CD14-positive monocyte (primary cell): ENCODE data around the gene SH3BP5. TPM values are rescaled to one million over a fixed set of nuclear protein-coding genes. Genes with fewer than 3 reads are reported as not detected.

Experiments
- DNase-seq, 3 donors: peaks; one replicate each; pipeline ENCODE4 v3.0.0-alpha.2; 2011 to 2022
- H2AFZ ChIP-seq: 2 replicates; pipeline ENCODE4 v1.6.0; 2012; ENCODE audit warnings: mild to moderate bottlenecking, low read depth, low read length, inconsistent platforms; ENCODE audit not compliant: insufficient read depth, poor library complexity, severe bottlenecking
- H3K27ac ChIP-seq, 2 donors: 1 replicate in 1 of 2; 2 replicates in 1 of 2; pipeline ENCODE4 v1.5.1; 2012 to 2013; ENCODE audit warnings: low read length in 2 of 2, control low read depth in 1 of 2, inconsistent platforms in 1 of 2, low read depth in 1 of 2, mild to moderate bottlenecking in 1 of 2
- H3K27me3 ChIP-seq, 2 donors: one replicate each; pipeline versions ENCODE4 v1.6.0 to v1.6.1; 2011 to 2013; ENCODE audit warnings: low read length in 2 of 2; ENCODE audit not compliant: control insufficient read depth in 2 of 2, insufficient read depth in 2 of 2
- H3K36me3 ChIP-seq, 2 donors: replicated peaks in 1 of 2; 1 replicate in 1 of 2; 2 replicates in 1 of 2; pipeline versions ENCODE4 v1.5.1 to v1.6.1; 2012 to 2013; ENCODE audit warnings: low read length in 2 of 2, control low read depth in 1 of 2, inconsistent platforms in 1 of 2, mild to moderate bottlenecking in 1 of 2; ENCODE audit not compliant: insufficient read depth in 2 of 2, control insufficient read depth in 1 of 2
- H3K4me1 ChIP-seq, 2 donors: 1 replicate in 1 of 2; 2 replicates in 1 of 2; pipeline versions ENCODE4 v1.5.1 to v1.6.1; 2012 to 2013; ENCODE audit warnings: low read length in 2 of 2, control low read depth in 1 of 2, inconsistent platforms in 1 of 2, mild to moderate bottlenecking in 1 of 2, moderate library complexity in 1 of 2; ENCODE audit not compliant: insufficient read depth in 2 of 2, control insufficient read depth in 1 of 2
- H3K4me2 ChIP-seq: replicated peaks from 2 replicates; pipeline ENCODE3; 2012; ENCODE audit warnings: low read length, moderate library complexity, mild to moderate bottlenecking; ENCODE audit not compliant: poor library complexity, severe bottlenecking; ENCODE audit errors: extremely low read depth
- H3K4me3 ChIP-seq, 3 experiments: fragments of 200-600 bp in 1 of 3; sonication (generic) in 1 of 3; replicated peaks in 1 of 3; 1 replicate in 2 of 3; 2 replicates in 1 of 3; pipeline ENCODE4 v1.5.1; 2011 to 2013; ENCODE audit warnings: low read length in 3 of 3, mild to moderate bottlenecking in 3 of 3, control low read depth in 2 of 3, low read depth in 2 of 3, inconsistent platforms in 1 of 3, moderate library complexity in 1 of 3
- H3K79me2 ChIP-seq: 2 replicates; pipeline ENCODE4 v1.6.0; 2012; ENCODE audit warnings: mild to moderate bottlenecking, control low read depth, inconsistent platforms, low read length, moderate library complexity; ENCODE audit not compliant: insufficient read depth
- H3K9ac ChIP-seq: 2 replicates; pipeline ENCODE4 v1.6.0; 2017; ENCODE audit warnings: low read length, mild to moderate bottlenecking; ENCODE audit not compliant: insufficient read depth, poor library complexity, severe bottlenecking
- H3K9me3 ChIP-seq, 2 donors: replicated peaks in 1 of 2; 1 replicate in 1 of 2; 2 replicates in 1 of 2; pipeline versions ENCODE4 v1.5.1 to v1.6.1; 2012 to 2013; ENCODE audit warnings: low read length in 2 of 2, control low read depth in 1 of 2; ENCODE audit not compliant: control insufficient read depth in 1 of 2, insufficient read depth in 1 of 2
- H4K20me1 ChIP-seq: 2 replicates; pipeline ENCODE4 v1.6.0; 2012; ENCODE audit warnings: mild to moderate bottlenecking, low read length, control low read depth, moderate library complexity; ENCODE audit not compliant: insufficient read depth
- H3K27ac Mint-ChIP-seq, 7 donors: one replicate each; pipeline ENCODE4 v1.8.0; 2020; ENCODE audit warnings: mild to moderate bottlenecking in 7 of 7, mixed read lengths in 7 of 7, moderate library complexity in 6 of 7, inconsistent platforms in 2 of 7
- H3K27me3 Mint-ChIP-seq, 3 donors: one replicate each; pipeline ENCODE4 v1.8.0; 2021 to 2022; ENCODE audit warnings: low read depth in 3 of 3, mild to moderate bottlenecking in 3 of 3, mixed read lengths in 3 of 3, moderate library complexity in 3 of 3, inconsistent platforms in 1 of 3
- H3K36me3 Mint-ChIP-seq, 2 donors: one replicate each; pipeline ENCODE4 v1.8.0; 2020; ENCODE audit warnings: mixed read lengths in 2 of 2, inconsistent platforms in 1 of 2, mild to moderate bottlenecking in 1 of 2
- H3K4me1 Mint-ChIP-seq: one replicate; pipeline ENCODE4 v1.8.0; 2020; ENCODE audit warnings: mild to moderate bottlenecking, mixed read lengths
- H3K4me3 Mint-ChIP-seq, 2 donors: one replicate each; pipeline ENCODE4 v1.8.0; 2020; ENCODE audit warnings: mild to moderate bottlenecking in 2 of 2, mixed read lengths in 2 of 2, moderate library complexity in 1 of 2
- H3K9me3 Mint-ChIP-seq, 7 donors: one replicate each; pipeline ENCODE4 v1.8.0; 2020 to 2022; ENCODE audit warnings: mixed read lengths in 7 of 7, mild to moderate bottlenecking in 6 of 7, moderate library complexity in 6 of 7, inconsistent platforms in 2 of 7
- CTCF ChIP-seq: fragments of 200-600 bp; IDR thresholded peaks from one replicate; pipeline ENCODE4 v1.8.0; 2022; ENCODE audit warnings: antibody characterized with exemption, mild to moderate bottlenecking
- WGBS: methylation state at CpG from one replicate; pipeline ENCODE4 v1.1.5; 2013; ENCODE audit warnings: missing lambda C conversion rate; ENCODE audit not compliant: insufficient coverage; 5-methylcytosine and 5-hydroxymethylcytosine counted together
- intact Hi-C, 2 donors: fragments of 100-400 bp; cut with micrococcal nuclease; formaldehyde crosslinking; loops; one replicate each; pipeline versions ENCODE4 v1.15.0 to v1.15.1; 2023
- polyA plus RNA-seq, 3 donors: library from polyadenylated mRNA; depleted of rRNA in 1 of 3; unstranded in 2 of 3; stranded (reverse) in 1 of 3; fragments of 300-500 nt in 2 of 3; fragments of >200 nt in 1 of 3; fragmentation: Illumina TruSeq in 2 of 3; gene quantifications; 1 replicate in 2 of 3; 2 replicates in 1 of 3; pipeline ENCODE4 v1.2.3, GENCODE V29; 2012 to 2021

The SH3BP5 gene
- polyA plus RNA-seq, 3 donors, result 10.7 to 29.6 (median 22.8) TPM

GRCh38 chr3:15284121-15284889 lies 48.1 kb downstream of the SH3BP5 start:
- Histone ChIP-seq H3K79me2 (peaks cover 56% of the 10 kb centered on the region), H2AFZ (no peak overlapping the region), H3K9ac (no peak overlapping the region), H3K9me3 (no peaks in the 10 kb centered on the region), H3K4me3 (no peak overlapping the region), H3K36me3 (peaks cover 5 to 11% of the 10 kb centered on the region in 2 donors), H3K4me1 (peaks cover 29 to 37% of the 10 kb centered on the region in 2 donors), H3K27ac (no peak overlapping the region), H4K20me1 (no peaks in the 10 kb centered on the region), H3K4me2 (no peak overlapping the region), H3K27me3 (no peaks in the 10 kb centered on the region)
- Mint-ChIP-seq H3K36me3 (peaks cover 69 to 71% of the 10 kb centered on the region in 2 donors), H3K9me3 (peaks cover 0 to 2% (median 0%) of the 10 kb centered on the region in 7 donors), H3K4me1 (peaks cover 47% of the 10 kb centered on the region), H3K4me3 (no peak overlapping the region), H3K27me3 (peaks cover 0 to 9% (median 4%) of the 10 kb centered on the region in 3 donors), H3K27ac (peak overlapping the region in 3 of 7 donors; percentile 46 to 84 (median 61))
- DNase-seq, result no peak
- no peak for TF ChIP-seq CTCF
- intact Hi-C loops, result no loop called here
- WGBS, result 100% methylated on average over 1 of the region's 5 CpGs

GRCh38 chr3:15283702-15284101 lies 48.7 kb downstream of the SH3BP5 start:
- Histone ChIP-seq H3K4me3 (no peak overlapping the region), H3K79me2 (peaks cover 51% of the 10 kb centered on the region), H3K27me3 (no peaks in the 10 kb centered on the region), H3K4me1 (peaks cover 23 to 30% of the 10 kb centered on the region in 2 donors), H3K4me2 (no peak overlapping the region), H3K9me3 (no peaks in the 10 kb centered on the region), H3K9ac (no peak overlapping the region), H4K20me1 (no peaks in the 10 kb centered on the region), H2AFZ (no peak overlapping the region), H3K36me3 (peaks cover 5 to 11% of the 10 kb centered on the region in 2 donors), H3K27ac (no peak overlapping the region)
- Mint-ChIP-seq H3K4me3 (no peak overlapping the region), H3K9me3 (peaks cover 0 to 2% (median 0%) of the 10 kb centered on the region in 7 donors), H3K27me3 (peaks cover 0 to 9% (median 4%) of the 10 kb centered on the region in 3 donors), H3K27ac (peak overlapping the region in 2 of 7 donors; percentile 32 to 46), H3K4me1 (peaks cover 41% of the 10 kb centered on the region), H3K36me3 (peaks cover 67% of the 10 kb centered on the region in 2 donors)
- intact Hi-C loops, result no loop called here
- WGBS, result no CpG with 5 or more reads among the region's 1 CpG
- TF ChIP-seq CTCF, result no peak
- DNase-seq, result no peak
